H7 (cell line): ENCODE data around the gene PPP3CA. TPM values are rescaled to one million over a fixed set of nuclear protein-coding genes. Genes with fewer than 3 reads are reported as not detected.
"Not testable (repeated sequence)": the region's sequence is repeated elsewhere in the genome, so short reads cannot be mapped to it uniquely, and the experiment has no call there.

Source experiments
- DNase-seq: peaks from one replicate; pipeline ENCODE4 v3.0.0; 2012
- H3K27me3 ChIP-seq: 2 replicates; pipeline ENCODE4 v1.6.0; 2011; ENCODE audit warnings: mild to moderate bottlenecking, low read length; ENCODE audit not compliant: control insufficient read depth, insufficient read depth
- H3K36me3 ChIP-seq: replicated peaks from 2 replicates; pipeline ENCODE4 v1.5.1; 2011; ENCODE audit warnings: low read length; ENCODE audit not compliant: control insufficient read depth, insufficient read depth
- H3K4me3 ChIP-seq: 2 replicates; pipeline ENCODE4 v1.5.1; 2011; ENCODE audit warnings: low read depth, mild to moderate bottlenecking, control low read depth, low read length, moderate library complexity; ENCODE audit not compliant: insufficient read depth
- total RNA-seq: library from RNA; depleted of rRNA; stranded (reverse); fragments of >200 nt; shearing (Covaris generic); gene quantifications from 2 replicates; pipeline ENCODE4 v1.2.3, GENCODE V29; 2014

Gene PPP3CA
- total RNA-seq, 1 experiment from 2014 or later, result 31.4 TPM

DNA sequence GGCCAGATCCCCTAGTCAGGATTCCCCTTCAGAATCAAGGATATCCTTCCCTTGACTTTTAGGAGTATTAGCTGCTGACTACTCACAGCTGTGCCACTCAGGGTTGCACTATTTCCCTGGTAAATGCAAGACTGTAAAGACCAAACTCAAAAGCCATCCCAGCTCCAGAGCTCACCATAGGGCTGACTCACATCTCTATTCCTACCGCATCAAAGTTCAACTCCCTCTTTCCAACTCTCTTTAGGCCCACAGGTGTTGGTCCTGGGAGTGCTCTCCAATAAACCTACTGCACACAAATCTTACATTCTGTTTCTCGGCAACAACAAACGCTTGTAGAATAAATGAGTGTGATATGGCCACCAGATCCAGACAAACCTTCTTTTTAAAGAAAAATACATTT is 109.6 kb downstream of the PPP3CA start:
- H3K4me3 ChIP-seq, result no peak overlapping the region
- H3K27me3 ChIP-seq, result no peaks in the 10 kb centered on the region
- H3K36me3 ChIP-seq, result no peaks in the 10 kb centered on the region
- no peak for DNase-seq

GRCh38 chr4:101236097-101236496 is 111.2 kb downstream of the PPP3CA start:
- DNase-seq, result no peak
- no peaks in the 10 kb centered on the region for H3K27me3 ChIP-seq
- no peaks in the 10 kb centered on the region for H3K36me3 ChIP-seq
- no peak overlapping the region for H3K4me3 ChIP-seq

GRCh38 chr4:101234141-101234540 is 113.2 kb downstream of the PPP3CA start:
- DNase-seq, H3K36me3 ChIP-seq, H3K27me3 ChIP-seq, H3K4me3 ChIP-seq: not testable (repeated sequence)

- H3K36me3 ChIP-seq, result no peaks in the 10 kb centered on the region
- H3K27me3 ChIP-seq, result no peaks in the 10 kb centered on the region
- DNase-seq, result no peak
- H3K4me3 ChIP-seq, result no peak overlapping the region
Measured at GRCh38 chr4:101232074-101232776, 115.1 kb downstream of the PPP3CA start.

DNA sequence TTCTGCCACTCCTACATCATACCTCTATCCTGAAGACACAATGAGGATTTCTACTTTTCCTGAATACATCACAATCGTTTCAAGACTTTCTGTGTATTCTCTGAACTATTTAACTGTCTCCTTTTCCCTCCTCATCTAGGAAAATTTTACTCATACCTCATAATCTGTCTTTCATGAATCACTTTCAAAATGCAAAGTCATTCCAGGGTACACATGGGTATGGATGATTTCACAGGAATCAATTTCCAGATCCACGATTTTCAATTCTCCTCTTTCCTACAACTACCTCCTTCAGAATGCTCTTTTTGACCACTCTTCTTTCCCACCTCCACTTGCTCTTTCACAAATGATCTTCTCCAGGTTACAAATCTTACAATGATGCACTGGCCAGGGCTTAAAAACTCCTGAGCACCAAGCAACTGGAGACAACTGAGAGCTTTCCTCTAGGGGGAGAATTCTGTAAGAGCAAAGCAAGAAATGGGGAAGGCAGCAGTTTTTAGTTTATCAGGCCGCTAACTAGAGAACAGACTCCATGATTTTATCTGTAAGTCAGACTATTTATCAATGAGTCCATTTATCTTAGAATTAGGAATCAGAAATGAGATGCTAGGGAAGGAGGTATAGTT is 116.4 kb downstream of the PPP3CA start:
- no peaks in the 10 kb centered on the region for H3K36me3 ChIP-seq
- no peak for DNase-seq
- H3K27me3 ChIP-seq, result no peaks in the 10 kb centered on the region
- no peak overlapping the region for H3K4me3 ChIP-seq

GRCh38 chr4:101229116-101229515 is 118.2 kb downstream of the PPP3CA start:
- H3K27me3 ChIP-seq, result no peaks in the 10 kb centered on the region
- no peak for DNase-seq
- no peak overlapping the region for H3K4me3 ChIP-seq
- H3K36me3 ChIP-seq, result no peaks in the 10 kb centered on the region

DNA sequence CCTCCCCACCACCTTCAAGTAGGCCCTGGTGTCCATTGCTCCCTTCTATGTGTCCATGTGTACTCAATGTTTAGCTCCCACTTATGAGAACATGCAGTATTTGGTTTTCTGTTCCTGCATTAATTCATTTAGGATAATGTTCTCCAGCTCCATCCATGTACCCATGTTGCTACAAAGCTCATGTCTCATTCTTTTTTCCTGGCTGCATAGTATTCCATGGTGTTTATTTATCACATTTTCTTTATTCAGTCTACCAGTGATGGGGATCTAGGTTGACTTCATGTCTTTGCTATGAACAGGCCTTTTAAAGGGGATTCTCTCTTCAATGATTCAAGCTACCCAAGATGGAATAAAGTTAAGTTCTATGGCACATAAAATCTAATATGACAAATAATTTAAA is 119.6 kb downstream of the PPP3CA start:
- Histone ChIP-seq H3K4me3 (no peak overlapping the region), H3K27me3 (no peaks in the 10 kb centered on the region)
- no peak for DNase-seq

DNA sequence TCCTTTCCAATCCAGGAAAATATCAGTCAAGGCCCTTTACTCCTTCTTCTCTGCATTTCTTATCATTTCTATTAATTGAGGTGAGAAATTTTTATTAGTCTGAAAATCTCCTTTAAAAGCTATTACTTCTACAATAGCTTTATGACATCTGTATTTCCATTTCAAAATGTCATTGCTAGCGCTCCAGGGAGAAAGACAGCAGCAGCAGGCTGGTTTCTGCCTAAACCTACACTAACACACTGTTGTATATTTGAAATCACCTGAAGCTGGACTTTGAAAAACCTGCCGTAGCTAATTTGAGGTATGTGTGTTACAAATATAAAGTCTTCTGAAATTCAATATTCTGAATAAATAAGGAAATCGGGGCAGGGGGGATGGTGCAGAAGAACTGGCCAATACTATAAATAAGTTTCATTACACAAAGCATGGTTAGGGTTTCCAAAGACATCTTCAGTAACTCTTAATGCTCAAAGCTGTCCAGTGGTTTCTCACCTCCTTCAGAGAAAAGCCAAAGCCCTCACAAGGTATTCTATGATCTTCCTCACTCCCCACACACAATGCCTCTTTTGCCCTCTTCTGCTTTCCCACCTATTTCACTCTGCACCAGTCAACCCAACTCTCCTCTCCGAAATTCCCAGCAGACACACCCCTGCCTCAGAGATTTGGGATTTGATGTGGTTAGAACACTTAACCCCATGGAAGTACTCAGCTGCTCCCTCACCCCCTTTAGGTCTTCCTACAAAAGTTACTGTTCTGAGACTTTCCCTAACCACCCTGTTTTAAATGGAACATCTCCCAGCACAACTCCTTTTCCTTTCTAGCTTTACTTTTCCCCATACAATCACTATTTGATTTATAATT is 122.7 kb downstream of the PPP3CA start:
- Histone ChIP-seq H3K36me3 (no peaks in the 10 kb centered on the region), H3K4me3 (no peak overlapping the region), H3K27me3 (no peaks in the 10 kb centered on the region)
- no peak for DNase-seq

More for the DNA sequence above, 119.6 kb downstream of the PPP3CA start:
- no peaks in the 10 kb centered on the region for H3K36me3 ChIP-seq

DNA sequence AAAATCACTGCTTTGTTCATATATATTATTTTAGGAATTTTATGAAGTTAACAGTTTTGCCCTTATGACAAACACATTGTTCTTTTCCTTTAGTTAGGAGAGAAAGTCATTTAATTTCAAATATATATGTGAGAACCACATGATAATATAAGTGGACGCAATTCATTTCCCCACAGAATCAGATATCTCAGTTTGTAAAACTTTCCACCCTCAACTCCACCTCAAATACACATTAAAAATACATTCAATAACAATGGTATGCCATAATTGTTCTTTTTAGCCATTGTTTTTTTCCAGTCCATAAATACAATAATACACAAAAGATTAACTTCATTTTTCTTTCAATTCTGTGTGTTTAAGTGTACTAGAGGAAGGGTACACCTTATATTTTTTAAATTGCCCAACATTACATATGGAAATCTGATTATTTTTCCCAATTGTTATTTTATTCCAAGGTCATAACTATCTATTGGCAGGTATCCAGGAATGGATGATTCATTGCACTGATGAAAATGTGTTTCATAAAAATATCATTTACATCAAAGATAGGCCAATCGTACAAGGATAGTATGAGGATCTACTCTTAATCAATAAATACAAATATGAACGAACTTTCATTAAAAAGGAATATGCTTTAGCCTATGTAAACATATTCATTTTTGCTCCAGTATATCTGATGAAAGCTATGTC is 125.0 kb downstream of the PPP3CA start:
- Histone ChIP-seq H3K36me3 (no peaks in the 10 kb centered on the region), H3K27me3 (no peaks in the 10 kb centered on the region)
- no peak for DNase-seq

GRCh38 chr4:101221294-101221693 is 126.0 kb downstream of the PPP3CA start:
- Histone ChIP-seq H3K36me3 (no peaks in the 10 kb centered on the region), H3K4me3 (no peak overlapping the region), H3K27me3 (no peaks in the 10 kb centered on the region)
- no peak for DNase-seq

More for the DNA sequence above, 125.0 kb downstream of the PPP3CA start:
- H3K4me3 ChIP-seq, result no peak overlapping the region

GRCh38 chr4:101218894-101219293 is 128.4 kb downstream of the PPP3CA start:
- DNase-seq, result no peak
- no peaks in the 10 kb centered on the region for H3K36me3 ChIP-seq
- no peak overlapping the region for H3K4me3 ChIP-seq
- H3K27me3 ChIP-seq, result no peaks in the 10 kb centered on the region

DNA sequence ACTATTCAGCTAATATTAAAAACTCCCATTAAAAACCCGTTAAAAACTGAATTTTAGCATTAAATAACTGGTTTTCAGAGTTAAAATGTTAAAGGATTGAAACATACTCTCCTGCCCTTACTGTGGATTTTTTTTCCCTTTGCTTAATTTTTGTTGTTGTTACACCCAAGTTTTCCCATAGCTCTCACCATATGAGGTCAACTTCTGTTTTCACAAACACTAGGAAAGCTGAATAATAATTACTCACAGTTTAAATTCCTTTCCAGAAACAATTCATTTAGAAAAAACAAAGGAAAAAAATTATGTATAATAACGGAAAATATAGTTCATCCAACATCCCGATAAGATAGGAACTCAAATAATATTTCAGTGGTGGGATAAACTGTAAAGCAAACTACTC is 129.0 kb downstream of the PPP3CA start:
- H3K4me3 ChIP-seq, result no peak overlapping the region
- H3K27me3 ChIP-seq, result no peaks in the 10 kb centered on the region
- DNase-seq, result no peak
- H3K36me3 ChIP-seq, result no peaks in the 10 kb centered on the region

GRCh38 chr4:101217353-101218031 is 129.8 kb downstream of the PPP3CA start:
- Histone ChIP-seq H3K36me3 (no peaks in the 10 kb centered on the region), H3K27me3 (no peaks in the 10 kb centered on the region), H3K4me3 (no peak overlapping the region)
- DNase-seq, result no peak

- DNase-seq, result no peak
- Histone ChIP-seq H3K4me3 (no peak overlapping the region), H3K36me3 (no peaks in the 10 kb centered on the region), H3K27me3 (no peaks in the 10 kb centered on the region)
Measured at GRCh38 chr4:101211146-101211553, 136.2 kb downstream of the PPP3CA start.
